HepG2 (cell line): ENCODE results near the gene HSD3B7. TPM values are rescaled to one million over a fixed set of nuclear protein-coding genes. Genes with fewer than 3 reads are reported as not detected.

Experiments used
- CENPT ChIP-seq: sonication (generic); formaldehyde crosslinking; IDR thresholded peaks from 2 replicates; pipeline ENCODE4 v1.8.0; 2022; ENCODE audit warnings: low read depth, mild to moderate bottlenecking, moderate library complexity, missing genetic modification reagents
- DBP ChIP-seq: sonication (generic); formaldehyde crosslinking; IDR thresholded peaks from 2 replicates; pipeline ENCODE4 v1.4.0; 2020; ENCODE audit warnings: missing genetic modification reagents; ENCODE audit errors: not compliant biosample characterization
- GATAD1 ChIP-seq: IDR thresholded peaks from 2 replicates; pipeline ENCODE4 v1.6.1; 2016; ENCODE audit warnings: missing genetic modification reagents, missing compliant biosample characterization
- IKZF4 ChIP-seq: sonication (generic); formaldehyde crosslinking; IDR thresholded peaks from 2 replicates; pipeline ENCODE4 v1.5.1; 2020; ENCODE audit warnings: borderline replicate concordance, mild to moderate bottlenecking, low read depth, missing genetic modification reagents; ENCODE audit errors: not compliant biosample characterization
- KLF9 ChIP-seq: IDR thresholded peaks from 2 replicates; pipeline ENCODE4 v1.6.1; 2016; ENCODE audit warnings: low read depth
- MEIS2 ChIP-seq: sonication (generic); formaldehyde crosslinking; IDR thresholded peaks from 2 replicates; pipeline ENCODE4 v1.9.0; 2021; ENCODE audit warnings: mild to moderate bottlenecking, missing genetic modification reagents
- ONECUT2 ChIP-seq: sonication (generic); formaldehyde crosslinking; IDR thresholded peaks from 2 replicates; pipeline ENCODE4 v1.4.0; 2020; ENCODE audit warnings: missing genetic modification reagents
- PAXIP1 ChIP-seq: sonication (generic); formaldehyde crosslinking; conservative IDR thresholded peaks from 2 replicates; pipeline ENCODE4 v1.4.0; 2020; ENCODE audit warnings: mild to moderate bottlenecking, missing genetic modification reagents, moderate library complexity
- PCBP1 ChIP-seq: fragments of 200-400 bp; formaldehyde crosslinking; IDR thresholded peaks from 2 replicates; pipeline ENCODE4 v1.6.1; 2017; ENCODE audit warnings: mild to moderate bottlenecking, low read depth, low read length, borderline replicate concordance
- PHF21A ChIP-seq: sonication (generic); formaldehyde crosslinking; IDR thresholded peaks from 2 replicates; pipeline ENCODE4 v1.5.0; 2020; ENCODE audit warnings: mild to moderate bottlenecking, missing genetic modification reagents
- PRPF4 ChIP-seq: fragments of 200-400 bp; formaldehyde crosslinking; IDR thresholded peaks from 2 replicates; pipeline ENCODE4 v1.6.1; 2016; ENCODE audit warnings: low read length, low read depth; ENCODE audit not compliant: poor library complexity, severe bottlenecking
- RFXAP ChIP-seq: sonication (generic); formaldehyde crosslinking; IDR thresholded peaks from 2 replicates; pipeline ENCODE4 v1.4.0; 2020; ENCODE audit warnings: missing genetic modification reagents, borderline replicate concordance
- SIX4 ChIP-seq: sonication (generic); formaldehyde crosslinking; IDR thresholded peaks from 2 replicates; pipeline ENCODE4 v1.4.0; 2020; ENCODE audit warnings: missing genetic modification reagents
- TBL1XR1 ChIP-seq: fragments of 150-350 bp; IDR thresholded peaks from 2 replicates; pipeline ENCODE4 v1.6.1; 2014; ENCODE audit warnings: borderline replicate concordance, low read length; ENCODE audit not compliant: partially characterized antibody
- TFDP2 ChIP-seq: sonication (generic); formaldehyde crosslinking; IDR thresholded peaks from 2 replicates; pipeline ENCODE4 v1.4.0; 2020; ENCODE audit warnings: missing genetic modification reagents
- ZBTB39 ChIP-seq: sonication (generic); formaldehyde crosslinking; IDR thresholded peaks from 2 replicates; pipeline ENCODE4 v1.5.0; 2020; ENCODE audit warnings: missing genetic modification reagents
- ZC3H4 ChIP-seq: sonication (generic); formaldehyde crosslinking; IDR thresholded peaks from 2 replicates; pipeline ENCODE4 v1.4.0; 2020; ENCODE audit warnings: missing genetic modification reagents, borderline replicate concordance
- ZNF124 ChIP-seq: sonication (generic); formaldehyde crosslinking; IDR thresholded peaks from 2 replicates; pipeline ENCODE4 v1.4.0; 2020; ENCODE audit warnings: missing genetic modification reagents
- ZNF235 ChIP-seq: sonication (generic); formaldehyde crosslinking; IDR thresholded peaks from 2 replicates; pipeline ENCODE4 v1.8.1; 2023; ENCODE audit warnings: mild to moderate bottlenecking, missing genetic modification reagents, borderline replicate concordance
- ZNF432 ChIP-seq: sonication (generic); formaldehyde crosslinking; IDR thresholded peaks from 2 replicates; pipeline ENCODE4 v1.5.0; 2020; ENCODE audit warnings: missing genetic modification reagents, mild to moderate bottlenecking, borderline replicate concordance
- ZNF501 ChIP-seq: sonication (generic); formaldehyde crosslinking; IDR thresholded peaks from 2 replicates; pipeline ENCODE4 v1.5.1; 2020; ENCODE audit warnings: mild to moderate bottlenecking, moderate library complexity, missing genetic modification reagents
- polyA plus RNA-seq, 8 experiments: library from polyadenylated mRNA; depleted of rRNA in 3 of 8; stranded (reverse) in 7 of 8; unstranded in 1 of 8; fragments of >200 nt; fragmentation: Illumina TruSeq in 4 of 8; extraction: Trizol in 4 of 8; gene quantifications; 2 replicates each; pipeline versions ENCODE4 v1.2.1 to v1.2.3, GENCODE V29; 2011 to 2016; ENCODE audit warnings: low read depth in 4 of 8, missing spikeins in 1 of 8, mixed read lengths in 1 of 8; ENCODE audit not compliant: insufficient read depth in 1 of 8
- total RNA-seq, 5 experiments: library from RNA; depleted of rRNA; stranded (reverse); fragments of >200 nt; fragmentation: Illumina TruSeq; extraction: Trizol; gene quantifications; 2 replicates each; pipeline ENCODE4 v1.2.3, GENCODE V29; 2016; ENCODE audit warnings: low read depth in 1 of 5

The HSD3B7 gene
- total and polyA plus RNA-seq, 2 of the 13 experiments (the other 11 are each of a cell fraction or from before 2014, with no cell fraction given) = 32.9 to 69.7 TPM

- TF ChIP-seq PAXIP1 (peak; percentile 52), ZC3H4 (CRISPR knock-in tag) (0 out of 2 replicates have a peak, but pooled peaks have one; percentile 66), PRPF4 (no peak), PHF21A (no peak; the same call in 1 of the 2 replicates), ZNF124 (CRISPR knock-in tag) (no peak), TBL1XR1 (peak; percentile 14), ZNF235 (CRISPR knock-in tag) (peak; percentile 24; the same call in 1 of the 2 replicates), SIX4 (CRISPR knock-in tag) (no peak), KLF9 (CRISPR knock-in tag) (0 out of 2 replicates have a peak, but pooled peaks have one; percentile 9), GATAD1 (CRISPR knock-in tag) (no peak), PCBP1 (no peak), CENPT (no peak), RFXAP (CRISPR knock-in tag) (peak; percentile 67; the same call in 1 of the 2 replicates), MEIS2 (CRISPR knock-in tag) (peak; percentile 56; the same call in 1 of the 2 replicates), ZNF501 (peak; percentile 86), TFDP2 (peak; percentile 30), ZBTB39 (CRISPR knock-in tag) (no peak), IKZF4 (CRISPR knock-in tag) (no peak), ZNF432 (no peak), ONECUT2 (CRISPR knock-in tag) (0 out of 2 replicates have a peak, but pooled peaks have one; percentile 26), DBP (CRISPR knock-in tag) (no peak)
Measured at GRCh38 chr16:30956601-30957455, 28.2 kb upstream of the HSD3B7 start (continued).
